Cerebellar cortex (tissue), 1 donor: ENCODE measurements around the gene LGR6.

Experiments
- DNase-seq: peaks from one replicate; pipeline ENCODE4 v3.0.0-alpha.2; 2015; ENCODE audit warnings: low spot score

LGR6 gene

DNA sequence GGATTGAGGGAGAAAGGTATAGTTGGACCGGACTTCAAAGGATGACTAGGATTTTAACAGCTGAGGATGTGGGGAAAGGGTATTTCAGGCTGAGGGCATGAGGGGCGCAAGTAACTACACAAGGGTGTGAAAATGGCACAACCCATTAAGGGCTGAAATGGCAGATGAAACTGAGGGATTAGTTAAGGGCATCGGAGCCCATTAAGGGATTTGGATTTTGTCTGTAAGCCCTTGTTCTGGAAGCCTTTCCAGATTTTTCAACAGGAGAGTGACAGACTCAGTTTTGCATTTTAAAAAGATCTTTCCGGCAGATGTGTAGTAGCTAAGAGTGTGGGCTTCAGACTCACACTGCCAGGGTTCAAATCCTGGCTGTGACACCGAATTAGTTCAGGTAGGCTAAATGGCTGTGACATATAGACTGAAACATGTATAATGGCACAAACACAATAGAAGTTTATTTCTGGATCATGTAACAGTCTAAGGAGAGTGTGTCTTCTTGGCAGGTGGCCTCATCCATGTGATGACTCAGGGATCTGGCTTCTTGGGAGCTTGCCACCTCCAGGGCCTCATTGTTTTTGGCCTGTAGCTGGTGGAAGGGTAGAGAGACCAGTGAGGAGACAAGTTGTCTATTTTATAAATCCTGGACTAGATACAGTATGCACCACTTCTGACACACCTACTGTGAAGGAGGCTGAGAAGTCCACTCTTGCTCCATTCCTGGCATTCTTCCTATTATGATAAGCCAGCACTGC is 98.5 kb downstream of the LGR6 start:
- DNase-seq = no peak

GRCh38 chr1:202292773-202293172 is 99.2 kb downstream of the LGR6 start:
- no peak for DNase-seq

DNA sequence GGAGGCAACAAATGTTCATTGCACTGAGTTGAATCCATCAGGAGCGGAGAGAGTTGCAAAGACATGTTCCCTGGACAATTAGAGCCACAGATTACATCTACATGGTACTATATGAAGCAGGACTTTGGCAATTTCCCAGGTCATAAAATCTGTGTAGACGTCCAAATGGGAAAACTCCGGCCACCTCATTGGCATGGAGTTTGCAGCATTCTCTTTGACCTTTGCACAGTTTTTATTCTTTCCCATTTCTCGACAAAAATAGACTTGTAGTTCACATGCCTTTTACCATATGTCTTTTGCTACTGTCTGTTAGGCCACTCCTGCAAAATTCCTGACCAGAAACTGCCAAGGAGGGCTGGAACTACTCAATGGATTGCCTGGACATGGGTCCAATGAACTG is 100.0 kb downstream of the LGR6 start:
- DNase-seq = no peak

GRCh38 chr1:202302166-202302565 is 108.6 kb downstream of the LGR6 start:
- no peak for DNase-seq

DNA sequence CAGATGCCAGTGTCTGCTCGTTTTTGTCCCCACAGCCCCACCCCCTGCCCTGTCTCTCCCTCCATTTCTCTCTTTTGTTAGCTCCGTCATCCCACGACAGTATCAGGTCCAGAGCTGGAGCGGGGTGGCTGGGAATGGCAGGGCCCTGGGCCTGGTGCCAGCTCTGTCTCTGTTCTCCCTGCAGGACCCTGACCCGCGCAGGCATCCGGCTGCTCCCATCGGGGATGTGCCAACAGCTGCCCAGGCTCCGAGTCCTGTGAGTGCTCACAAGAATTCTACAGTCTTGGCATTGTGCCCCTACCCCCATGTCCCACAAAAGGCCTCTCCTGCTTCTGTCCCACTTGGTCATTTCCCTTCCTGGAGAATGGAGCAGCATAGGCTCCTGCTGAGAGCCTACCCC is 110.8 kb downstream of the LGR6 start:
- peak; percentile 14 for DNase-seq

- no peak for DNase-seq
Measured at GRCh38 chr1:202305168-202305567, 111.6 kb downstream of the LGR6 start.

DNA sequence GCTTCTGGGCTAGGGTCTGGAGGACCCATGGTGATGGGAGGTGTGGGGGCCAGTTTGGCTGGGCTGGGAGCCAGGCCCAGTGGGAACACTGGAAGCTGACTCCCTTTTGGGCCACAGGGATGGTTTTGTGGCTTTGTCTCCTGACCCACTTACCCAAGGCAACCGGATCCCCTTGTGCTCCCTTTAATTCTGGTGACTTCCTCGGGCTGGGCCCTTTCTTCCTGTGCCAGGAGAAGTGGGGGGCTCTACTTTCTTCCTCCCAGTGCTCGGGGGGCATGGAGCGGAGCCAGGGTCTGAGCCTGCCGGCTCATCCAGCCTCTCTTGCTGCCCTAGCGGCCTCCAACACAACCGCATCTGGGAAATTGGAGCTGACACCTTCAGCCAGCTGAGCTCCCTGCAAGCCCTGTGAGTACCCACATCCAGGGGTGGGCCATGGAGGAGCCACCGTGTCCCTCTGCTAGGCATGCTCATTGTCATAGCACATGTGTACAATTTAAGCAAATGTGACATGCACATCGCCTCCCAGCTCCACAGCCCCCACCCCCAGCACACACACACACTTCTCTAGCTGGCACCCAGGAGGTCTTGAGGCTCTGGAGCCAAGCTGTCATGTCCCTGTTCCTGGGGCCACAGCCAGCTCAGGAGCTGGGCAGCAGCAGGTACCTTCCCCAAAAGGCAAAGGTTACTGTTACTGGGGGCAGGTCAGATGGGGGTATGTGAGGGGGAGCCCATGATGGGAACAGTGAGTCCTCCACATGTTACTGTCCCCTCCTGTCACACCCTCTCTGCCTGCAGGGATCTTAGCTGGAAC is 113.1 kb downstream of the LGR6 start:
- peak; percentile 13 for DNase-seq

DNA sequence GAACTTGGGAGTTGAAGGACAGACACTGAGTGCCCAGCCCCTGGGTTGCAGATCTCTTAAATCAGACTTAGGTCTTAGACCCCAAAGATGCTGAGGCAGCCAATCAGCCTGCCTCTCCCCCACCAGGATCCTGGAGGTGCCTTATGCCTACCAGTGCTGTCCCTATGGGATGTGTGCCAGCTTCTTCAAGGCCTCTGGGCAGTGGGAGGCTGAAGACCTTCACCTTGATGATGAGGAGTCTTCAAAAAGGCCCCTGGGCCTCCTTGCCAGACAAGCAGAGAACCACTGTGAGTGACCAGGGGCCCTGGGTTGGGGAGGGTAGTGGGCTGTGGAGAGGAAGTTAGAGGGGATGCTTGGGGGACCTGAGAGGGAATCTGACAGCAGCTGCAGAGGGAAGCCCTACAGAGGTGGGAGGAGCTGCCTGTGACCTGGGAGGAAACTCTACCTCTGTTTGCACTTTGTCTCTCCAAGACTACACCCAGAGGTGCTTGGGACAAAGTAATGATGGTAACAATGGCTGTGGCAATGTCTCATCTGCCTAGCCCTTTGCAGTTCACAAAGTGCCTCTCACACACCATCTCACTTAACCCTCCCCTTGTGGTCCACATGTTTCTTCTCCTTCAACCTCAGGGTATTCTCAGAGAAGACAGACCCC is 116.6 kb downstream of the LGR6 start:
- no peak for DNase-seq

DNA sequence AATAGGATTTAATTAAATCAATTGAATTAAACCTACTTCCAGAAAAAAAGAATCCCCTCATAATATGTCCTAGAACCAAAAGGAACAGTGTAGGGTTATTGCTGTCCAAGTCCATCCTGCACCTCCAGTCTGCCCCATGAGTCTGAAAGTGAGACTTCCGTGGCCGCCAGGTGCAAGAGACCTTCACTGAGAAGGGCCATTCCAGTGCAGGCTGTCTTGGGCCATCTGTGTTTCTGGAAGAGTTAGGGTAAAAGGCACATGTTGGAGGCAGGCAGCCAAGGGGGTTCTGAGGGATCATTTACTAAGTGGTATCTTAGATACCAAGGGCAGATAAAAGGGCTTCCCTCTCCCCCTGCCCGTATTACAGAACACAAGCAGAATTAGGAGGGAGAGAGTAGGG is 117.1 kb downstream of the LGR6 start:
- DNase-seq = no peak

DNA sequence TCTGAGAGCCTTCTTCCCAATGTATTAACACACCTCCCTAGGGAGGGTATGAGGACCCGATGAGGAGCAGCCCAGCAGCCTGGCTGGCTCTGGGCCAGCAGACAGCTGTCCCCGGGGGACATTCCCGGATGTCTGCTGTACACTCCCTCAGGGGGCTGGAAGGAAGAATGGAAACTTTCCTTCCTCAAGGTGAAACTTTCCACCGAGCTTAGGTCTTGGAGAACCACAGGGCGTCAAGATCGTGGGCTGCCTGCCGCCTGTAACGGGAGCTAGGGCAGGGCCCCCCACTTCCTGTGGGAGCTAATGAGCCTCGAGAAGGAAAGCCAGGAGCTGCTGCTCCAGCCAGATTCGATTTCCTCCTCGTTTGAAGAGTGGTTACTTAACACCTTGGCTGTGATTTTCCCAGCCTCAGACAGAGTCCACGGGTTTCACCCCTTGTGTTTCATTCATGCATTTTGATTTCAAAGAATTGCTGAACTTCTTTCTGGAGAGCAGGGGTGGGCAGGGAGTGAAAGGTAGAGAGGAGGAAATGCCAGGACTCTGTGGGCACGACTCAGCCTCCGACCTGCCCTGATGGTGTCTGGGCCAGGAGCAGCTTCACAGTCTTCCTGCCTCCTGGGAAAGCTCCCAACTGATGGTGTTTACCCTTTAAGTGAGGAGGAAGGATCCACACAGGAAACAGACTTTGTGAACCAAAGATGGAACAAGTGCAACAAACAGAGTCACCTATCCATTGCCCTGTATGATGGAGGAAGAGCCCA is 118.5 kb downstream of the LGR6 start:
- no peak for DNase-seq

GRCh38 chr1:202315576-202316168 is 122.1 kb downstream of the LGR6 start:
- DNase-seq = peak; percentile 85

GRCh38 chr1:202316186-202316585 is 122.6 kb downstream of the LGR6 start:
- no peak for DNase-seq

DNA sequence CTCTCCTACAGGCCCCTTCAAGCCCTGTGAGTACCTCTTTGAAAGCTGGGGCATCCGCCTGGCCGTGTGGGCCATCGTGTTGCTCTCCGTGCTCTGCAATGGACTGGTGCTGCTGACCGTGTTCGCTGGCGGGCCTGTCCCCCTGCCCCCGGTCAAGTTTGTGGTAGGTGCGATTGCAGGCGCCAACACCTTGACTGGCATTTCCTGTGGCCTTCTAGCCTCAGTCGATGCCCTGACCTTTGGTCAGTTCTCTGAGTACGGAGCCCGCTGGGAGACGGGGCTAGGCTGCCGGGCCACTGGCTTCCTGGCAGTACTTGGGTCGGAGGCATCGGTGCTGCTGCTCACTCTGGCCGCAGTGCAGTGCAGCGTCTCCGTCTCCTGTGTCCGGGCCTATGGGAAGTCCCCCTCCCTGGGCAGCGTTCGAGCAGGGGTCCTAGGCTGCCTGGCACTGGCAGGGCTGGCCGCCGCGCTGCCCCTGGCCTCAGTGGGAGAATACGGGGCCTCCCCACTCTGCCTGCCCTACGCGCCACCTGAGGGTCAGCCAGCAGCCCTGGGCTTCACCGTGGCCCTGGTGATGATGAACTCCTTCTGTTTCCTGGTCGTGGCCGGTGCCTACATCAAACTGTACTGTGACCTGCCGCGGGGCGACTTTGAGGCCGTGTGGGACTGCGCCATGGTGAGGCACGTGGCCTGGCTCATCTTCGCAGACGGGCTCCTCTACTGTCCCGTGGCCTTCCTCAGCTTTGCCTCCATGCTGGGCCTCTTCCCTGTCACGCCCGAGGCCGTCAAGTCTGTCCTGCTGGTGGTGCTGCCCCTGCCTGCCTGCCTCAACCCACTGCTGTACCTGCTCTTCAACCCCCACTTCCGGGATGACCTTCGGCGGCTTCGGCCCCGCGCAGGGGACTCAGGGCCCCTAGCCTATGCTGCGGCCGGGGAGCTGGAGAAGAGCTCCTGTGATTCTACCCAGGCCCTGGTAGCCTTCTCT is 124.6 kb downstream of the LGR6 start:
- DNase-seq = no peak

GRCh38 chr1:202319381-202320080 is 125.9 kb downstream of the LGR6 start:
- no peak for DNase-seq

GRCh38 chr1:202320081-202320405 is 126.4 kb downstream of the LGR6 start:
- DNase-seq = no peak

DNA sequence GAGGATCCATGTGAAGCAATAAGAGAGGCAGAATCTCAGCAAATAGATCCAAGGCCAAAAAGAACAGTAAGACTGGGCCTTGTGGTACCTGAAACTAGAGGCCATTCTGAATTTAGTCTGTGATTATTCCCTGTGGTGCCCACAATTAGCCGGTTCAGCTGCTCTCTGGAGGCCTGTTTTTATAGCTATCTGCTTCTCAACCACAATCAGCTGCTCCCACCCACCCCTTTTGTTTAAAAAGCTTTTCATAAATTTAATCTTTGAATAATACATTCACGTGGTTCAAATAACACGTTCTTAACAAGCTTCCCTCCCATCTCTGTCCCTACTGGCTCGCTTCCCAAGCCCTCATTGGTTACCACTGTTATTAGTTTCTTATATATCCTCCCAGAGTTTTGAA is 130.1 kb downstream of the LGR6 start:
- no peak for DNase-seq

DNA sequence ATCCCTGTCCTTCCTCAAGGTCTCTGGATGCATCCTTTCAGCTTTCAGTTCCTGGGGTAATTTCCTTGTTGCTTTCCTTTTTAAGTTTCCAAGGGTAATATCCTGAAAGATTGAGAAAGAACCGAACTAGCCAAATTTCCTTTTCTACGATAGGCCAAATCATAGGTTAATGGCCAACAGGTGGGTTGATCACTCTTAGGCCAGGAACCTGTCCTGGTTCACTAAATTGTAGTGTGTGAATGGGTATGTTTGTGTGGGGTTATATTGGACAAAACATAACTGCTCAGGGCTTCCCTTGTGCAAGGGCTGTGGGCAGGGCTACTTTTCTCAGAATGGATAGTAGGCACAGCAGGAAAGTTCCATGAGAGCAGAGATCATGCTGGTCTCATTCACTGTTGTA is 131.0 kb downstream of the LGR6 start:
- no peak for DNase-seq

DNA sequence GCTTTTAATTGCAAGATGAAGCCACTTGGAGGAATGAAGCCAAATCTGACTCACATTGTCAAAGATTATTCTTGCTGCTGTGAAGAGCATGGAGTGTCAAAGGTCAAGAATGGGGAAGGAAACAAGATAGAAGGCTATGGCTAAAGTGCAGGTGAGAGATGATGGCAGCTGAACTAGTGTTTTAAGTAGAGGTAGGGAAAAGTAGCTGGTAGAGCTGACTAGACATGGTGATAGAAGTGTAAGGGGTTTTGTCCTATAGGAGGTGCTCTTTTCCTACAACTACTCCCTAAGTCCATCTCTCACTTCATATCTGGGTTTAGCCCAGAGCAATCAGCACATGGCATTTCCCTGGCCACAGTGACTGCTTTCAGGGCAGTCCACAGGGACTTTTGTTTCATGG is 136.3 kb downstream of the LGR6 start:
- no peak for DNase-seq

DNA sequence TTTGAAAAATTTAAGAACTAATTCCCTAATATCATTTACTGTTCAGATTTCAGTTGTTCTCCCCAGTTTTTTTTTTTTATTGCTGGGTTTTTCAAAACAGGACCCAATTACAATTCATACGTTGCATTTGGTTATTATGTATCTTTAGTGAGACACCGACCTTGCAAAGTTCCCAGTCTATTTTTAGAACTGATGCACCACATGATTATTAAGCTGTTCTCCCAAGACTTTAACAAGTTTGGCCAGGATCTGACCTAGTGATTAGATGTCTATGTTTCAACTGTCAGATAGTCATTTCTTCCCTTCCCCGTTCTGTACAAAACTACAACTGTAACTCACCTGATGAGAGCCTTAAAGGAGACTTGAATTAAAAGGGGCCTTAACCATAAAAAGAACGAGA is 140.3 kb downstream of the LGR6 start:
- no peak for DNase-seq
